GM18951 (cell line): ENCODE measurements around the gene NDUFA6.
"Not testable (repeated sequence)": the region's sequence is repeated elsewhere in the genome, so short reads cannot be mapped to it uniquely, and the experiment has no call there.

Experiments
- POLR2A ChIP-seq: IDR thresholded peaks from 4 replicates; pipeline ENCODE4 v1.6.1; 2011; ENCODE audit warnings: mild to moderate bottlenecking; ENCODE audit not compliant: insufficient read length, insufficient read depth; ENCODE audit errors: extremely low read depth
- in situ Hi-C: fragments of 300-500 bp; cut with MboI; formaldehyde crosslinking; loops from one replicate; pipeline ENCODE4 v1.12.0; 2022; ENCODE audit warnings: low sequenced_read_pairs, mixed read lengths, inconsistent platforms; ENCODE audit not compliant: unreplicated experiment

NDUFA6 gene

GRCh38 chr22:42090596-42091454 lies at the start of gene NDUFA6:
Gene NDUFA6 (minus strand): TSS chr22:42090772. CDS start chr22:42090744, 28 bp downstream.
- peak; percentile 89 for TF ChIP-seq POLR2A
- in situ Hi-C loops: loop anchor here (25.0 kb wide), 1 partner anchor 129 kb away; the partner anchor contains the start of genes SEPTIN3 and SMIM45

DNA sequence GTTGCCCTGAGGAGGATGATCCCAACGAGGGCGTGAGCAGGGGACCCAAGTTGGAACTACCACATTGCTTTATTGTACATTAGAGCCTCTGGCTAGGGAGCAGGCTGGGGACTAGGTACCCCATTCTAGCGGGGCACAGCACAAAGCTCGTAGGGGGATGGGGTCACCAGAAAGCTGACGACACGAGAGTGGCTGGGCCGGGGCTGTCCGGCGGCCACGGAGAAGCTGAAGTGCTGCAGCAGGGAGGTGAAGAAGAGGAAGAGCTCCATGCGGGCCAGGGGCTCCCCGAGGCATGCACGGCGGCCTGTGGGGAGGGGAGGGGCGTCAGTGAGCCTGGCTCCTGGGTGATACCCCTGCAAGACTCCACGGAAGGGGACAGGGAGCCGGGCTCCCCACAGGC lies 49.6 kb upstream of the NDUFA6 start:
- in situ Hi-C loops: not testable (repeated sequence)

- in situ Hi-C loops: not testable (repeated sequence)
Measured at GRCh38 chr22:42139508-42139907, 48.9 kb upstream of the NDUFA6 start.

DNA sequence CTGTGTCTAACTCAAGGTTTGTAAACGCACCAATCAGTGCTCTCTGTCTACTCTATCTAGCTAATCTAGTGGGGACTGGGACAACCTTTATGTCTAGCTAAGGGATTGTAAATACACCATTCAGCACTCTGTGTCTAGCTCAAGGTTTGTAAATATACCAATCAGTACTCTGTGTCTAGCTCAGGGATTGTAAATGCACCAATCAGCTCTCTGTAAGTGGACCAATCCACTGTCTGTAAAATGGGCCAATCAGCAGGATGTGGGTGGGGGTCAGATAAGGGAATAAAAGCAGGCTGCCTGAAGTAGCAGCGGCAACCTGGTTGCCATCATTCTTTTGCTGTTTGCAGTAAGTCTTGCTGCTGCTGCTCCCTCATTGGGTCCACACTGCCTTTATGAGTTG lies 48.4 kb upstream of the NDUFA6 start:
- TF ChIP-seq POLR2A: no peak
- in situ Hi-C loops: no loop called here

GRCh38 chr22:42138122-42138770 lies 47.7 kb upstream of the NDUFA6 start:
- in situ Hi-C loops: no loop called here

DNA sequence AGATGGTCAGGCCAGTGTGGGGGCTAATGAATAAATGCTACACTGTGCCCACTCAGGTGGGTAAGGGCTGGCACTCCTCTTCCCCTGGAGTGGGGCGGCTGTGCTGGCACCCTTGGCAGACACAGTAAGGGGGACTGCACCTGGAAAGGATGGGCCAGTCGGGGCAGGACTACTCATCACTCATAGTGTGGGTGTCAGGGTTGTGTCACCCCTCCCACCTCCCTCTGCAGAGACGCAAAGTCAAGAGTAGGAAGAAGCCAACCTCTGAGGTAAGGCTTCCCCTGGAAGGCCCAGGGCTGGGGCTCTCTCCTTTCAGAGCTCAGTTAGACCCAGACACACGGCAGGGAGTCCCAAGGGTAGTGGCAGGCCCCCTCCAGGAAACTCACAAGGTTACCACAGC lies 45.1 kb upstream of the NDUFA6 start:
- in situ Hi-C loops: not testable (repeated sequence)

More at GRCh38 chr22:42138122-42138770, 47.7 kb upstream of the NDUFA6 start:
- no peak for TF ChIP-seq POLR2A

GRCh38 chr22:42134100-42135020 lies 43.8 kb upstream of the NDUFA6 start:
- TF ChIP-seq POLR2A: no peak
- in situ Hi-C loops: no loop called here

- in situ Hi-C loops: no loop called here
- no peak for TF ChIP-seq POLR2A
Measured at GRCh38 chr22:42132457-42132856, 41.9 kb upstream of the NDUFA6 start.

DNA sequence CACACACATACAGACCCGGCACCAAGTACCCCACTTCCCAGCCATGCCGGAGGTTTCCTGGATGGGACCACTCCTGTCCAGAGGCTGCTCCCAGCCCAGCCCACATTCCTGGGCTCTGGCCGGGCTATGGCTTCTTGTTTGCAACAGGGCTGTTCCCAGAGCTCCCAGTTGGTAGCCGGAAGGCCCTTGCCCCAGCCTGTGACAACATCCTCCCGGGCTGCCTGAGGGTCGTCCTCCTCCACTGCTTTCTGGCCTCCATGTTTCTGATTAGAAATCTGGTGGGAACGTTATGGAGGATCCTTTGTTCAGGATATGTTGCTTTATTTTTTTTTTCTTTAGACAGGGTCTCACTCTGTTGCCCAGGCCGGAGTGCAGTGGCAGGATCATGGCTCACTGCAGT lies 41.0 kb upstream of the NDUFA6 start:
- TF ChIP-seq POLR2A: no peak
- in situ Hi-C loops: no loop called here

DNA sequence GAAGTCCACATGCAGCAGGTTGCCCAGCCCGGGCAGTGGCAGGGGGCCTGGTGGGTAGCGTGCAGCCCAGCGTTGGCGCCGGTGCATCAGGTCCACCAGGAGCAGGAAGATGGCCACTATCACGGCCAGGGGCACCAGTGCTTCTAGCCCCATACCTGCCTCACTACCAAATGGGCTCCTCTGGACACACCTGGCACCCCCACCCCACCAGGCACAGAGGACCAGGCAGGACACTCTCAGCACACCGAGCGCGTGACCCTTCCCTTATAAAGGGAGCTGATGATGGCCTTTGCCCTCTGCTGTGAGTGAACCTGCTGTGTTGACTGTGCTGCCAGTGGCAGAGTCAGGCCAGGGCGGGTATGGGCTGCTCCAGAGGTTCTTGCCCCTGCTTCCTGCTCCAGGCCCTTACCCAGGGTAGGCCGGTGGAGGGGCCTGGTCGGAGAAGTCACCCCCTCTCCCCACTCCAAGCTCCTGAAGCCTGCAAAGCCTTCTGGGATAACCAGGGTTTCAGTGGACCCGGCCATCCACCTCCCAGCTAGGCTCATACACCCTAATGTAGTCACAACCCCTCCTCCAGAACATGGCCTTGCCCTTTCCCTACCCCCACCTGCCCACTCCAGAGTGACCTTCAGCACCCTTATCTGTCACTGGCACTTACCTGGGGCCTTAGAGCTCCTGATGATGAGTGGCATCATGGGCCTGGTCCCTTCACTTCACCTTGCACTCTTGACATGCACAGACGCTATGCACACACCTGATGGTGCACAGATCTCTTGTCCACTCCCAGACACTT lies 40.3 kb upstream of the NDUFA6 start, which contains the start of gene CYP2D6:
Gene CYP2D6, minus strand, starts transcription at position 172 of the 793 bp plus-strand sequence. Its CDS starts 19 bp downstream, at position 153.
- in situ Hi-C loops: not testable (repeated sequence)

GRCh38 chr22:42130182-42130581 lies 39.6 kb upstream of the NDUFA6 start:
- in situ Hi-C loops: not testable (repeated sequence)

- in situ Hi-C loops: not testable (repeated sequence)
Measured at GRCh38 chr22:42128776-42129694, 38.5 kb upstream of the NDUFA6 start.

DNA sequence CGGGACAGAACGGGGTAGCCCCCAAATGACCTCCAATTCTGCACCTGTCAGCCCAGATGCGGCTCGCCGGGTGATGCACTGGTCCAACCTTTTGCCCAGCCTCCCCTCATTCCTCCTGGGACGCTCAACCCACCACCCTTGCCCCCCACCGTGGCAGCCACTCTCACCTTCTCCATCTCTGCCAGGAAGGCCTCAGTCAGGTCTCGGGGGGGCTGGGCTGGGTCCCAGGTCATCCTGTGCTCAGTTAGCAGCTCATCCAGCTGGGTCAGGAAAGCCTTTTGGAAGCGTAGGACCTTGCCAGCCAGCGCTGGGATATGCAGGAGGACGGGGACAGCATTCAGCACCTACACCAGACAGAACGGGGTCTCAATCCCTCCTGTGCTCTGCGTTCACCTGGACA lies 37.4 kb upstream of the NDUFA6 start:
- in situ Hi-C loops: not testable (repeated sequence)
